B cell (primary cell): ENCODE results near the gene LXN. TPM values are rescaled to one million over a fixed set of nuclear protein-coding genes. Genes with fewer than 3 reads are reported as not detected.

Experiments
- ATAC-seq: fragments of 200-7000 bp; cut with Tn5 transposase; one replicate; pipeline ENCODE4 v1.10.0; 2021; ENCODE audit warnings: low read depth, mild to moderate bottlenecking, moderate number of reproducible peaks, moderate library complexity
- CTCF ChIA-PET: fragments of 350-600 bp; sonication (Branson Sonifier 250); formaldehyde crosslinking; loops from one replicate; lab custom pipeline; 2021; ENCODE audit warnings: antibody characterized with exemption, inconsistent platforms; lab: Charles Lee
- POLR2A ChIA-PET: fragments of 350-600 bp; sonication (Branson Sonifier 250); formaldehyde crosslinking; loops from one replicate; lab custom pipeline; 2021; ENCODE audit warnings: antibody characterized with exemption; lab: Charles Lee
- DNase-seq: peaks from one replicate; pipeline ENCODE4 v3.0.0; 2013
- H2AFZ ChIP-seq: 2 replicates; pipeline ENCODE4 v1.6.1; 2012; ENCODE audit warnings: mild to moderate bottlenecking, low read depth, low read length; ENCODE audit not compliant: insufficient read depth, poor library complexity, severe bottlenecking
- H3K27ac ChIP-seq, 2 donors: 1 replicate in 1 of 2; 2 replicates in 1 of 2; pipeline ENCODE4 v1.5.1; 2012 to 2013; ENCODE audit warnings: low read length in 2 of 2, mild to moderate bottlenecking in 2 of 2, moderate library complexity in 1 of 2
- H3K27me3 ChIP-seq, 4 experiments: fragments of 200-600 bp in 1 of 4; sonication (generic) in 1 of 4; replicated peaks in 1 of 4; 1 replicate in 2 of 4; 2 replicates in 2 of 4; pipeline versions ENCODE4 v1.6.1 to v1.7.0; 2013 to 2016; ENCODE audit warnings: low read length in 3 of 4, mild to moderate bottlenecking in 2 of 4, mixed read lengths in 1 of 4, moderate library complexity in 1 of 4; ENCODE audit not compliant: insufficient read depth in 4 of 4, control insufficient read depth in 3 of 4; ENCODE audit errors: control extremely low read depth in 1 of 4
- H3K36me3 ChIP-seq, 2 experiments: replicated peaks in 1 of 2; 1 replicate in 1 of 2; 2 replicates in 1 of 2; pipeline versions ENCODE4 v1.6.1 to v1.7.1; 2013; ENCODE audit warnings: low read length in 1 of 2; ENCODE audit not compliant: insufficient read depth in 2 of 2, control insufficient read depth in 1 of 2; ENCODE audit errors: control extremely low read depth in 1 of 2, extremely low read depth in 1 of 2
- H3K4me1 ChIP-seq, 2 donors: fragments of 200-600 bp in 1 of 2; sonication (generic) in 1 of 2; 1 replicate in 1 of 2; 2 replicates in 1 of 2; pipeline versions ENCODE4 v1.5.1 to v1.6.1; 2013 to 2017; ENCODE audit warnings: low read length in 2 of 2; ENCODE audit not compliant: control insufficient read depth in 2 of 2, insufficient read depth in 2 of 2
- H3K4me2 ChIP-seq: replicated peaks from 2 replicates; pipeline ENCODE3; 2012; ENCODE audit warnings: mild to moderate bottlenecking, low read depth, low read length; ENCODE audit not compliant: poor library complexity, severe bottlenecking
- H3K4me3 ChIP-seq, 5 experiments: fragments of 200-600 bp in 1 of 5; sonication (generic) in 1 of 5; 1 replicate in 3 of 5; 2 replicates in 2 of 5; pipeline versions ENCODE4 v1.5.1 to v1.7.0; 2011 to 2016; ENCODE audit warnings: low read length in 4 of 5, mild to moderate bottlenecking in 4 of 5, low read depth in 2 of 5, control low read depth in 1 of 5, moderate library complexity in 1 of 5; ENCODE audit not compliant: insufficient read depth in 1 of 5; ENCODE audit errors: control extremely low read depth in 1 of 5, extremely low read depth in 1 of 5
- H3K79me2 ChIP-seq: fragments of 200-600 bp; sonication (generic); one replicate; pipeline ENCODE4 v1.6.0; 2016; ENCODE audit warnings: low read length; ENCODE audit not compliant: control insufficient read depth, insufficient read depth
- H3K9ac ChIP-seq: fragments of 200-600 bp; sonication (generic); 2 replicates; pipeline ENCODE4 v1.6.1; 2017; ENCODE audit warnings: mild to moderate bottlenecking, low read length, moderate library complexity
- H3K9me3 ChIP-seq, 3 donors: one replicate each; pipeline versions ENCODE4 v1.6.1 to v1.7.1; 2013; ENCODE audit warnings: low read length in 2 of 3; ENCODE audit not compliant: control insufficient read depth in 2 of 3, insufficient read depth in 1 of 3; ENCODE audit errors: control extremely low read depth in 1 of 3
- H4K20me1 ChIP-seq: 2 replicates; pipeline ENCODE4 v1.6.0; 2012; ENCODE audit warnings: mild to moderate bottlenecking, low read length; ENCODE audit not compliant: insufficient read depth, control insufficient read depth, poor library complexity, severe bottlenecking
- H3K27ac Mint-ChIP-seq: one replicate; pipeline ENCODE4 v1.8.0; 2021; ENCODE audit warnings: mixed read lengths
- H3K27me3 Mint-ChIP-seq: one replicate; pipeline ENCODE4 v1.8.0; 2021; ENCODE audit warnings: mixed read lengths
- H3K4me1 Mint-ChIP-seq: one replicate; pipeline ENCODE4 v1.8.0; 2021; ENCODE audit warnings: mixed read lengths
- H3K4me3 Mint-ChIP-seq: one replicate; pipeline ENCODE4 v1.8.0; 2021; ENCODE audit warnings: mixed read lengths
- H3K9me3 Mint-ChIP-seq: one replicate; pipeline ENCODE4 v1.8.0; 2022; ENCODE audit warnings: mixed read lengths; ENCODE audit not compliant: insufficient read depth
- EZH2 ChIP-seq: IDR thresholded peaks from 2 replicates; pipeline ENCODE4 v1.6.1; 2012; ENCODE audit warnings: borderline replicate concordance, low read depth, mild to moderate bottlenecking, moderate library complexity, low read length; ENCODE audit not compliant: insufficient read depth, poor library complexity, severe bottlenecking
- WGBS: methylation state at CpG from one replicate; pipeline ENCODE4 v1.1.5; 2013; ENCODE audit warnings: missing lambda C conversion rate; ENCODE audit not compliant: insufficient coverage; 5-methylcytosine and 5-hydroxymethylcytosine counted together
- intact Hi-C: fragments of 100-400 bp; cut with micrococcal nuclease; formaldehyde crosslinking; loops from one replicate; pipeline ENCODE4 v1.10.0; 2022
- polyA plus RNA-seq: library from polyadenylated mRNA; depleted of rRNA; stranded (reverse); fragments of >200 nt; gene quantifications from 2 replicates; pipeline ENCODE4 v1.2.3, GENCODE V29; 2012
- total RNA-seq, 2 donors: library from RNA; stranded (reverse); fragments of 120-200 nt in 1 of 2; gene quantifications; 1 replicate in 1 of 2; 2 replicates in 1 of 2; pipeline versions ENCODE4 v1.2.3 to v1.2.4, GENCODE V29; 2013 to 2022
- TF ChIP-seq, protein P1 (sequence below): fragments of 200-600 bp; IDR thresholded peaks from one replicate; pipeline ENCODE4 v1.8.0; 2022; ENCODE audit warnings: antibody characterized with exemption, mild to moderate bottlenecking

The LXN gene
- total and polyA plus RNA-seq, 2 donors (not counting 1 experiment from before 2014, with no cell fraction given) = 3.2 to 5.1 TPM

DNA sequence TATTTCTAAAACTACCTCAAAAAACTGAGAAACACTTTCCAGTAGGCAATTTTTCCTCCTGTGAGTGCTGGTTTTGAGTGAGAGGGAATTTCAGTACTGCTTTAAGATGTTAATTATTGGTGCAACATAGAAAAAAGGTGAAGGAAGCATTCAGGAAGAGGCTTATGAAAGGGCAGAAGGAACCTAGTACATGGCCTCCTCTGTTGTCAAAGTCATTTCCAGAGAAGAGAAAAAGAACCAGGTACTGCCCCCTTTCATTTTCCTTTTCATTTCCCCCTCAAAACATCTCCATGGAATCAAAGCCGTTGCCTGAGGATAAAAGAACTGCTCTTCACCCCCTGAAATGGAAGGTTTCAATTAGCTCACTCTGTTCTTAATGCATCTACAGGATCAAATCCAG lies 40.0 kb upstream of the LXN start:
- Mint-ChIP-seq H3K4me1 (peaks cover 5% of the 10 kb centered on the region), H3K9me3 (no peaks in the 10 kb centered on the region), H3K27me3 (no peaks in the 10 kb centered on the region), H3K27ac (no peak overlapping the region), H3K4me3 (no peak overlapping the region)
- DNase-seq = no peak
- Histone ChIP-seq H2AFZ (no peak overlapping the region), H3K4me2 (no peak overlapping the region), H3K4me1 (no peaks in the 10 kb centered on the region), H3K79me2 (no peaks in the 10 kb centered on the region), H3K9me3 (no peaks in the 10 kb centered on the region), H3K9ac (no peak overlapping the region), H3K27ac (no peak overlapping the region), H4K20me1 (no peaks in the 10 kb centered on the region), H3K27me3 (no peaks in the 10 kb centered on the region), H3K36me3 (peaks cover 2 to 21% of the 10 kb centered on the region in 2 experiments), H3K4me3 (no peak overlapping the region)
- ChIA-PET POLR2A (no interaction called here), CTCF (interaction anchor here (7.4 kb wide), 1 partner anchor 15 kb away, joined by 51 read pairs; no protein-coding TSS in a partner anchor)
- no peak for TF ChIP-seq EZH2
- TF ChIP-seq, protein P1, sequence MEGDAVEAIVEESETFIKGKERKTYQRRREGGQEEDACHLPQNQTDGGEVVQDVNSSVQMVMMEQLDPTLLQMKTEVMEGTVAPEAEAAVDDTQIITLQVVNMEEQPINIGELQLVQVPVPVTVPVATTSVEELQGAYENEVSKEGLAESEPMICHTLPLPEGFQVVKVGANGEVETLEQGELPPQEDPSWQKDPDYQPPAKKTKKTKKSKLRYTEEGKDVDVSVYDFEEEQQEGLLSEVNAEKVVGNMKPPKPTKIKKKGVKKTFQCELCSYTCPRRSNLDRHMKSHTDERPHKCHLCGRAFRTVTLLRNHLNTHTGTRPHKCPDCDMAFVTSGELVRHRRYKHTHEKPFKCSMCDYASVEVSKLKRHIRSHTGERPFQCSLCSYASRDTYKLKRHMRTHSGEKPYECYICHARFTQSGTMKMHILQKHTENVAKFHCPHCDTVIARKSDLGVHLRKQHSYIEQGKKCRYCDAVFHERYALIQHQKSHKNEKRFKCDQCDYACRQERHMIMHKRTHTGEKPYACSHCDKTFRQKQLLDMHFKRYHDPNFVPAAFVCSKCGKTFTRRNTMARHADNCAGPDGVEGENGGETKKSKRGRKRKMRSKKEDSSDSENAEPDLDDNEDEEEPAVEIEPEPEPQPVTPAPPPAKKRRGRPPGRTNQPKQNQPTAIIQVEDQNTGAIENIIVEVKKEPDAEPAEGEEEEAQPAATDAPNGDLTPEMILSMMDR = no peak
- no CpG with 5 or more reads among the region's 1 CpG for WGBS
- intact Hi-C loops = no loop called here
- no peak for ATAC-seq

DNA sequence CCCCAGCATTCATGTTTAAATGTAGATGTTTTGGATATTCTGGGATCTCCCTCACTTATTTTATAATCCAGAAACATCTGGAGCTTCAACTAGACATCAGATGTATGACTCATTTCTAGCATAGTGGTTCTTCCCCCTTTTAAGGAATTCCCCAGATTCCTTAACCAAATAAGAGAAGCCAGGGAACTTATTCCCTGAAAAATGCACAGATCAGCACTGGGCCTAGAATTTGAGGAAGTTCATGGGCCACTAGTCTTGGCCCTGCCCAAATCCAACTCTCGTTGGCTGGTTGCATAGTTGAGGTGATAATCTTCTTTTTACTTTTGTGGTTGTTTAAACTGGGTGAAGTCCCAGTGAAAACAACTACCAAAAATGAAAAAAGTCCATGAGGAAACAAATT lies 39.4 kb upstream of the LXN start:
- no peaks in the 10 kb centered on the region for H3K27me3 Mint-ChIP-seq
- H3K9me3 Mint-ChIP-seq = no peaks in the 10 kb centered on the region
- no peak for ATAC-seq
- H3K4me1 Mint-ChIP-seq = peaks cover 5% of the 10 kb centered on the region
- TF ChIP-seq EZH2 = no peak
- TF ChIP-seq, protein P1 = no peak
- intact Hi-C loops = no loop called here
- Histone ChIP-seq H4K20me1 (no peaks in the 10 kb centered on the region), H3K4me3 (no peak overlapping the region), H3K27ac (no peak overlapping the region), H2AFZ (no peak overlapping the region), H3K27me3 (no peaks in the 10 kb centered on the region), H3K9me3 (no peaks in the 10 kb centered on the region), H3K4me1 (no peaks in the 10 kb centered on the region), H3K36me3 (peaks cover 2 to 21% of the 10 kb centered on the region in 2 experiments), H3K4me2 (no peak overlapping the region), H3K9ac (no peak overlapping the region), H3K79me2 (no peaks in the 10 kb centered on the region)
- WGBS = no CpG with 5 or more reads among the region's 1 CpG
- ChIA-PET POLR2A (no interaction called here), CTCF (interaction anchor here (0.7 to 7.4 kb wide), 2 partner anchors 16 to 66 kb away, joined by 4 to 51 read pairs; no protein-coding TSS in a partner anchor)
- H3K4me3 Mint-ChIP-seq = no peak overlapping the region
- DNase-seq = no peak
- H3K27ac Mint-ChIP-seq = no peak overlapping the region
